Esophagus squamous epithelium (tissue), 5 donors: ENCODE data around the gene ALX4. TPM values are rescaled to one million over a fixed set of nuclear protein-coding genes. Genes with fewer than 3 reads are reported as not detected.

Source experiments
- DNase-seq: peaks from one replicate; lab custom pipeline; 2025; lab: John Stamatoyannopoulos, UW
- H3K27ac ChIP-seq, 4 donors: fragments of 200-600 bp; sonication (generic); one replicate each; pipeline ENCODE4 v1.5.1; 2016 to 2019; ENCODE audit warnings: mild to moderate bottlenecking in 1 of 4
- H3K27me3 ChIP-seq, 4 donors: fragments of 200-600 bp; sonication (generic); 1 replicate in 3 of 4; 2 replicates in 1 of 4; pipeline versions ENCODE4 v1.5.1 to v1.6.0; 2017 to 2021; ENCODE audit warnings: antibody characterized with exemption in 1 of 4
- H3K36me3 ChIP-seq, 3 donors: fragments of 200-600 bp; sonication (generic); one replicate each; pipeline ENCODE4 v1.5.1; 2016 to 2019
- H3K4me1 ChIP-seq, 3 donors: fragments of 200-600 bp; sonication (generic); one replicate each; pipeline ENCODE4 v1.5.1; 2017 to 2019
- H3K4me3 ChIP-seq, 4 donors: fragments of 200-600 bp; sonication (generic); 1 replicate in 3 of 4; 2 replicates in 1 of 4; pipeline ENCODE4 v1.5.1; 2016 to 2019; ENCODE audit warnings: mild to moderate bottlenecking in 2 of 4, moderate library complexity in 1 of 4
- H3K9me3 ChIP-seq, 3 donors: fragments of 200-600 bp; sonication (generic); one replicate each; pipeline ENCODE4 v1.5.1; 2016 to 2019
- POLR2A ChIP-seq, 4 donors: fragments of 450-650 bp; IDR thresholded peaks; one replicate each; pipeline ENCODE4 v1.6.1; 2017; ENCODE audit warnings: antibody characterized with exemption in 4 of 4, mild to moderate bottlenecking in 4 of 4, moderate library complexity in 3 of 4
- WGBS, 2 donors: methylation state at CpG; one replicate each; pipeline ENCODE4 v1.1.5; 2018; 5-methylcytosine and 5-hydroxymethylcytosine counted together
- intact Hi-C: fragments of 100-400 bp; cut with DNase I; formaldehyde crosslinking; loops from one replicate; pipeline ENCODE4 v1.15.0; 2022
- total RNA-seq, 4 donors: library from RNA; depleted of rRNA; stranded (reverse); fragments of >200 nt; gene quantifications; one replicate each; pipeline ENCODE4 v1.1.0, GENCODE V29; 2016
- TF ChIP-seq, protein P1 (sequence below), 6 experiments: fragments of 450-650 bp in 4 of 6; fragments of 200-600 bp in 2 of 6; sonication (generic) in 2 of 6; IDR thresholded peaks; one replicate each; pipeline ENCODE4 v1.5.1; 2016 to 2019; ENCODE audit warnings: antibody characterized with exemption in 6 of 6, mild to moderate bottlenecking in 4 of 6, moderate library complexity in 4 of 6
- donor health status: DM: yes; HTN: yes; CAD: no.

ALX4 gene
- total RNA-seq, 4 donors from 2014 or later: not detected

DNA sequence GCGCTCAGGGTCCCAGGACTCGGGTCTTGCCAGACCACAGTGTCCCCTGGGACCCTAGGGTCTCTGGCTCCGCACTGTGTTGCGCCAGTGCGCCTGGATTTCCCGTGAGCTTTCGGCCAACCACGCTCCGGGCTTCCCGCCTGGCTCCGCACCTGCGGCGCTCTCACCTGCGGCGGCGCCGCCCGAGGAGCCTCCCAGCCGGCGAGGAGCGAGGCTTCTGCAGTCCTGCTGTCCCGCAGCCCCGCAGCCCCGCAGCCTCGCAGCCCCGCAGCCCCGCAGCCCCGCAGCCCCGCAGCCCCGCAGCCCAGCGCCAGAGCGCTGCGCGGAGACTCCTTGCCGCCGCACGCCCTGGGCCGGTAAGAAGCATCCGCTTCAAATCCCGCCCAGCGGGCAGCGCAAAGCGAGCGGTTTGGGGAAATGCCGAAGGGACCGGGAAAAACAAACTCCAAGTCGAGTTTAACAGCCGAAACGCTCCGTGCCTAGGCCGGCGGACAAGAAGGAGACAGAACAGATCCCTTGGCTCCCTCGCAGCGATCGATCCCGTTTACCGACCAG is 939 bp downstream of the ALX4 start:
- no peaks in the 10 kb centered on the region for H3K36me3 ChIP-seq
- peaks cover 36 to 100% (median 64%) of the 10 kb centered on the region in 4 donors for H3K27me3 ChIP-seq
- WGBS, 2 donors: 11% methylated on average over 9 of the region's 57 CpGs; no CpG with 5 or more reads in 1 of the 2 donors
- no peak for DNase-seq
- peaks cover 28 to 52% (median 33%) of the 10 kb centered on the region in 3 donors for H3K4me1 ChIP-seq
- TF ChIP-seq, protein P1, sequence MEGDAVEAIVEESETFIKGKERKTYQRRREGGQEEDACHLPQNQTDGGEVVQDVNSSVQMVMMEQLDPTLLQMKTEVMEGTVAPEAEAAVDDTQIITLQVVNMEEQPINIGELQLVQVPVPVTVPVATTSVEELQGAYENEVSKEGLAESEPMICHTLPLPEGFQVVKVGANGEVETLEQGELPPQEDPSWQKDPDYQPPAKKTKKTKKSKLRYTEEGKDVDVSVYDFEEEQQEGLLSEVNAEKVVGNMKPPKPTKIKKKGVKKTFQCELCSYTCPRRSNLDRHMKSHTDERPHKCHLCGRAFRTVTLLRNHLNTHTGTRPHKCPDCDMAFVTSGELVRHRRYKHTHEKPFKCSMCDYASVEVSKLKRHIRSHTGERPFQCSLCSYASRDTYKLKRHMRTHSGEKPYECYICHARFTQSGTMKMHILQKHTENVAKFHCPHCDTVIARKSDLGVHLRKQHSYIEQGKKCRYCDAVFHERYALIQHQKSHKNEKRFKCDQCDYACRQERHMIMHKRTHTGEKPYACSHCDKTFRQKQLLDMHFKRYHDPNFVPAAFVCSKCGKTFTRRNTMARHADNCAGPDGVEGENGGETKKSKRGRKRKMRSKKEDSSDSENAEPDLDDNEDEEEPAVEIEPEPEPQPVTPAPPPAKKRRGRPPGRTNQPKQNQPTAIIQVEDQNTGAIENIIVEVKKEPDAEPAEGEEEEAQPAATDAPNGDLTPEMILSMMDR (IDR thresholded peaks at IDR 0.05): no peak
- TF ChIP-seq POLR2A (IDR thresholded peaks at IDR 0.05): no peak
- H3K9me3 ChIP-seq: no peaks in the 10 kb centered on the region
- no peak overlapping the region for H3K27ac ChIP-seq
- intact Hi-C loops: no loop called here
- H3K4me3 ChIP-seq: peak overlapping the region in 2 of 4 donors; percentile 34 to 58

DNA sequence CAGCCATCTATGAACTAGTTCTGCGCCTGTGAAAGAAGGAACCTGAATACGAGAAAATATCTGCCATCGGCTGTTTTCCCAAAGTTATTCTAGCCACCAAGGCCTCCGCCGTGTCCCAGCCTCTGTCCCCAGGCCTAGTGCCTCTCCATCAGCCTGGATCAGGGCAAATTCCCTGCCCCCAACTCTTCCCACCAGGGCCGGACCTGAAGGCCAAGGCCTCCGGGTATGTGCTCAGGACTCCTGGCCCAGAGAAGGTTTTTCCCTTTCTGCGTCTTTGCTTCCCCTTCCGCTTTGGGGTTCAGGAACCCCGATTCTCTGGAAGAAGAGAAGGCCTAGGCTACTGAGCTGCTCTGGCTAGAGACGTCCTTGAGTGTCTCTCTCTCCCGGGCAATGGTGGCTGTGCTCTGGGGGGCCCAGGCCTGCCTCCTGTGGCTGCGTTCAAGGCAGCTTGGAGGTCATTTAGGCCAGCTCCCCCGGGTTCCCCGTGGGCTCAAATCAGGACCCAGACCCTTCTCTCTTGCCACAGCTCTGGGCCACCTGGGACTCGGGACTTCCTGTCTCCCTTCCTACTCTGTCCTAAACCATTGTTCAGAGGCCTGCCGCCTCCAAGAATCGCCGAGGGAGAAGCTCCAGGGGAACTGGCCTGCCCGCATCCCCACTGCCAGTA is 1.6 kb downstream of the ALX4 start:
- no peak overlapping the region for H3K4me3 ChIP-seq
- intact Hi-C loops: no loop called here
- no peak for TF ChIP-seq POLR2A (IDR thresholded peaks at IDR 0.05)
- TF ChIP-seq, protein P1 (IDR thresholded peaks at IDR 0.05): no peak
- H3K27ac ChIP-seq: no peak overlapping the region
- no peak for DNase-seq
- H3K36me3 ChIP-seq: no peaks in the 10 kb centered on the region
- no peaks in the 10 kb centered on the region for H3K9me3 ChIP-seq
- H3K4me1 ChIP-seq: peaks cover 28 to 56% (median 33%) of the 10 kb centered on the region in 3 donors
- H3K27me3 ChIP-seq: peaks cover 41 to 100% (median 64%) of the 10 kb centered on the region in 4 donors
- 83 to 92% methylated on average over 4 to 16 of the region's 20 CpGs for WGBS, 2 donors

DNA sequence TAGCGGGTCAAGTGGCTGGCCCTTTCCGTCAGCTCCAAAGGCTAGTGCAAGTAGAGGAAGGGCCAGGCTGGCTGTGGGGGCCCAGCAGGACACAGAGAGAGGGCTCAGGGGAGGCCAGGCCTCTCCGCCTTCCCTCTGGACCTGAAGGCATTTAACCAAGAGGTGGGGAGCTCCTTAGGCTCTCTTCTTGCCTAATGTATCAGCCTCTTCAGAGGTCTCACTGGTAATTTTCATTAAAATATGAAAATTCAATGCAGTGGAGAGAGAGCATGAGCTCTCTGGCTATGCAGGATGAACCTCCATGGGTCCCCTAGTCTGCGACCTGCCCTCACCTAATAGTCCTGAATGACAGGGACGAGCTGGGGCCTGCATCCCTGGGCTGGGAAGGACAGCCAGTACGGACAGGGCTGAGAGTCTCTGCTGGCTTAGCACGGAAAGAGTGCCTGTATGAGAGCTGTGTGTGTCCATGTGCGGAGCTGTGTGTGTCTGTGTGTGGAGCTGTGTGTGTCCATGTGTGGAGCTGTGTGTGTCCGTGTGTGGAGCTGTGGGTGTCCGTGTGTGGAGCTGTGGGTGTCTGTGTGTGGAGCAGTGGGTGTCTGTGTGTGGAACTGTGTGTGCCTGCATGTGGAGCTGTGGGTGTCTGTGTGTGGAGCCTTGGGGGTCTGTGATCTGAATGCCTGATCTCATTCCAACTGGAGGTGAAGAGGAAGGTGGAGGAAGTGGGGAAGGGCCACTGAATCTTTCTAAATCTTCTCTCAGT is 2.4 kb downstream of the ALX4 start:
- 71 to 78% methylated on average over 4 to 7 of the region's 10 CpGs for WGBS, 2 donors
- intact Hi-C loops: no loop called here
- Histone ChIP-seq H3K9me3 (no peaks in the 10 kb centered on the region), H3K27me3 (peaks cover 46 to 100% (median 61%) of the 10 kb centered on the region in 4 donors), H3K4me3 (no peak overlapping the region), H3K4me1 (peaks cover 28 to 56% (median 33%) of the 10 kb centered on the region in 3 donors), H3K36me3 (no peaks in the 10 kb centered on the region), H3K27ac (no peak overlapping the region)
- DNase-seq: no peak
- TF ChIP-seq, protein P1 (IDR thresholded peaks at IDR 0.05): no peak
- TF ChIP-seq POLR2A (IDR thresholded peaks at IDR 0.05): no peak

DNA sequence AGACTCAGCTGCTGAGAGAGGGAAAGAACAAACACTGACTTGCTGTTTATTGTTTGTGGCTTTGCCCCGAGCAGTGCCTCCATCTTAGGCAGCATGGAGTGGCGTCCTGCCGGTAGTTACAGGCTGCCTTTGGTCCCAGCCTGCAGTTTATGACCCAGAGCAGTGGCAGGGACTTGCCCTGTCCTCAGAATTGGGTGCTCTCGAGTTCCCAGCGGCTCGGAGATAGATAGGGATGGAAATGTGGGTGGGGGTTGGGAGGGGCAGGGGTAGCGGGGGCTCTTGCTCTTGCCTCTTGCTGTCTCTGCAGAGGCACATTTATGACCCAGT is 3.1 kb downstream of the ALX4 start:
- WGBS, 2 donors: 60 to 80% methylated on average over 1 of the region's 7 CpGs
- no peak for DNase-seq
- Histone ChIP-seq H3K4me1 (peaks cover 28 to 56% (median 33%) of the 10 kb centered on the region in 3 donors), H3K9me3 (no peaks in the 10 kb centered on the region), H3K4me3 (no peak overlapping the region), H3K36me3 (no peaks in the 10 kb centered on the region), H3K27me3 (peaks cover 44 to 100% (median 57%) of the 10 kb centered on the region in 4 donors), H3K27ac (no peak overlapping the region)
- intact Hi-C loops: no loop called here
- TF ChIP-seq, protein P1 (IDR thresholded peaks at IDR 0.05): no peak
- no peak for TF ChIP-seq POLR2A (IDR thresholded peaks at IDR 0.05)
